Measurements from ENCODE around the gene CIC. TPM values are rescaled to one million over a fixed set of nuclear protein-coding genes. Genes with fewer than 3 reads are reported as not detected.

The CIC gene
- total RNA-seq, 1 experiment from 2014 or later = 54.0 TPM

DNA sequence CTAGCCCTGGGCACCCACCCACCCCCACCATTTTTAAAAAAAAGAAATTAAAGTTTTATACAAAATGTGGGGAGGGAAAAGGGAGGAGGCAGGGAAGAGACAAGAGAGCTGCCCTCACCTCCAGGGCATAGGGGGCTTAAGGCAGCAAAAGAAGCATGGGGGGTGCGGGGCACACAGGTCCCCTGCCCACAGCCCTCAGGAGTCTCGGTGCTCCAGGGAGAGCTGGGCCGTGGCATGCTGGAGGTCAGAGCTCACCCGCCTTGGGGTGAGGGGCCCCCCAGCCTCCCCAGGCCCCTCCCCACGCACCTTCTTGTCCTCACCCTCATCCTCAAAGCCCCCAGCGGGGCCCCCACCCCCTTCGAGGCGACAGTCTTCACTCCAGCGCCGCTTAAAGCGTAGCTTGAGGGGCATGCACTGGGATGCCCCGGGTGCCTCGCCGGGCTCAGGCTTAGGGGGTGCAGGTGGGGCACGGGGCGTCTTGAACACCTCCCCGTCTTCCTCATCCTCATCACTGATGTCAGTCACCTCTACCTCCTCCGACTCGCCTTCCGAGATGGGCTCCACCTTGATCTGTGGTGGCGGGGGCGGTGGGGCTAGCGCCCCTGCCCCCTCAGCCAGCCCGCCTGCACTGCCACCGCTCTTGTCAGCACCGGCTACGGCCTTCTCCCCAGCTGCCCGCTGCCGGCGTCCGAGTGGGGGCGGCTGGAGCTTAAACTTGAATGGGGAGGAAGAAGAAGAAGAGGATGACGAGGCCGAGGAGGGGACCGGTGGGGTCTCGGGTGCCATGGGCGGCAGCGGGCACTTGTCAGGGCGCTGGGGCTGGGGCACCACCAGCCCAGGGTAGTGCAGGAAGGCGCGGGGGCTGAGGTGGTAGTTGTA is 20.5 kb upstream of the CIC start:
- H3K4me3 Mint-ChIP-seq = no peak overlapping the region
- Histone ChIP-seq H3K27ac (ENCODE audit: insufficient read length, low read depth, low read length) (no peak overlapping the region), H3K79me2 (ENCODE audit: insufficient read depth, low read length) (peaks cover 5% of the 10 kb centered on the region; the same call in 1 of the 2 replicates)

More for the DNA sequence above, 20.5 kb upstream of the CIC start:
- peaks cover 10% of the 10 kb centered on the region for H3K23me2 ChIP-seq (ENCODE audit: insufficient read length, low read depth, low read length, poor library complexity, severe bottlenecking)
- H3K36me3 Mint-ChIP-seq (ENCODE audit: insufficient read depth in 1 of 3, low read depth in 3 of 3) = peaks cover 5 to 28% (median 18%) of the 10 kb centered on the region in 3 experiments; a peak in 6 of 7 replicates
- no peak overlapping the region; a peak in 1 of 7 replicates for H3K27ac Mint-ChIP-seq
- no peak for DNase-seq
- H3K18ac ChIP-seq (ENCODE audit: insufficient read length, low read depth, low read length) = no peak overlapping the region
- H3K79me1 ChIP-seq (ENCODE audit: insufficient read depth, low read depth, low read length, poor library complexity, severe bottlenecking) = no peaks in the 10 kb centered on the region
- peaks cover 33 to 52% of the 10 kb centered on the region in 2 experiments for H3K4me1 Mint-ChIP-seq
- H4K91ac ChIP-seq (ENCODE audit: insufficient read length, low read depth, low read length) = no peak overlapping the region
- H3K4ac ChIP-seq (ENCODE audit: low read depth, low read length) = no peak overlapping the region
- no peak overlapping the region for H4K5ac ChIP-seq (ENCODE audit: insufficient read length, low read depth, low read length)
- no peaks in the 10 kb centered on the region for H3K27me3 ChIP-seq (ENCODE audit: insufficient read depth, low read length)
- H2BK15ac ChIP-seq (ENCODE audit: low read depth, low read length) = no peak overlapping the region
- H3K9me3 Mint-ChIP-seq = no peaks in the 10 kb centered on the region
- no peak for TF ChIP-seq CTCF (conservative IDR thresholded peaks at IDR 0.05)
- H3K4me2 ChIP-seq (ENCODE audit: insufficient read depth, insufficient read length, low read length) = no peak overlapping the region
- no peak overlapping the region for H3K23ac ChIP-seq (ENCODE audit: insufficient read length, low read depth, low read length)
- no peak overlapping the region for H4K8ac ChIP-seq (replicated peaks; ENCODE audit: insufficient read length, low read depth, low read length)
- H2AFZ ChIP-seq (ENCODE audit: low read length) = no peak overlapping the region
- H2AK5ac ChIP-seq (ENCODE audit: insufficient read length, low read length) = no peak overlapping the region
- WGBS (ENCODE audit: extremely low coverage, insufficient read length, low lambda C conversion rate) = no CpG with 5 or more reads among the region's 41 CpGs
- no peak overlapping the region for H2BK120ac ChIP-seq (ENCODE audit: low read depth, low read length, poor library complexity, severe bottlenecking)
- H2BK20ac ChIP-seq (ENCODE audit: low read depth, low read length, poor library complexity, severe bottlenecking) = no peak overlapping the region
- no peaks in the 10 kb centered on the region for H3K9me3 ChIP-seq (ENCODE audit: control insufficient read depth, low read depth, low read length)
- H4K20me1 ChIP-seq (ENCODE audit: control insufficient read depth, insufficient read depth, insufficient read length) = no peaks in the 10 kb centered on the region
- H3K14ac ChIP-seq (ENCODE audit: insufficient read depth, low read length) = no peak overlapping the region
- H3K4me1 ChIP-seq (ENCODE audit: insufficient read depth, low read length) = peaks cover 6% of the 10 kb centered on the region; the same call in 1 of the 2 replicates
- no peak overlapping the region for H3T11ph ChIP-seq (ENCODE audit: low read length)
- H3K27me3 Mint-ChIP-seq (ENCODE audit: low read depth) = no peaks in the 10 kb centered on the region; the same call in 1 of the 2 replicates
- H3K9ac ChIP-seq (ENCODE audit: extremely low read depth, insufficient read length, low read length) = no peak overlapping the region
- H2BK12ac ChIP-seq (ENCODE audit: insufficient read length, low read depth, low read length) = no peak overlapping the region
- H2BK5ac ChIP-seq (ENCODE audit: insufficient read length, low read length) = no peak overlapping the region
- H3K56ac ChIP-seq (ENCODE audit: insufficient read length, low read depth, low read length) = no peak overlapping the region
